OCI-LY1 (cell line): ENCODE data around the gene MN1.

Experiments
- EZH2 ChIP-seq: fragments of 200-600 bp; sonication (generic), shearing (Covaris generic); IDR thresholded peaks from 2 replicates; pipeline ENCODE4 v1.8.0; 2017; ENCODE audit warnings: borderline replicate concordance, mixed run types, mild to moderate bottlenecking, antibody characterized with exemption, low read length, moderate library complexity, mixed read lengths
- TF ChIP-seq, protein P1 (sequence below): fragments of 200-600 bp; sonication (generic), shearing (Covaris generic); IDR thresholded peaks from 2 replicates; pipeline ENCODE4 v1.5.1; 2017; ENCODE audit warnings: mild to moderate bottlenecking, antibody characterized with exemption, low read length, moderate library complexity, mixed read lengths

DNA sequence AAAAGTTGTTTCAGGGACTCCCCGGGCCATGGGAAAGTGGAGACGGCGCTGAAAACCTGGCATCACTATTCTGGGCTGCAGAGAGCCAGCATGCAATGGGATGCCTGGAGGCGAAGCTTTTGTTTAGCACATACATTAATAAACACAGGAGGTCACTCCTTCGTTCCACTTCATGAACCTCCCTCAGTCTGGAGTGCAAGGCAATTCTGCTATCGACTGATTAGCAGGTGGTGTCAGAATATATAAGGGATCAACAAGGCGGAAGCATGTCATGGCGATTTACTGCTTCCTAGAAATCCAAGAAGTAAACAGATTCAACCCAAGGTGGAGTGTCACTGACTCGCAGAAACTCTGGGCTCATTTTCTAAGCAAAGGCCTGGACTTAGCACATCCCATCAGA is 45.4 kb upstream of the MN1 start:
- TF ChIP-seq, protein P1, sequence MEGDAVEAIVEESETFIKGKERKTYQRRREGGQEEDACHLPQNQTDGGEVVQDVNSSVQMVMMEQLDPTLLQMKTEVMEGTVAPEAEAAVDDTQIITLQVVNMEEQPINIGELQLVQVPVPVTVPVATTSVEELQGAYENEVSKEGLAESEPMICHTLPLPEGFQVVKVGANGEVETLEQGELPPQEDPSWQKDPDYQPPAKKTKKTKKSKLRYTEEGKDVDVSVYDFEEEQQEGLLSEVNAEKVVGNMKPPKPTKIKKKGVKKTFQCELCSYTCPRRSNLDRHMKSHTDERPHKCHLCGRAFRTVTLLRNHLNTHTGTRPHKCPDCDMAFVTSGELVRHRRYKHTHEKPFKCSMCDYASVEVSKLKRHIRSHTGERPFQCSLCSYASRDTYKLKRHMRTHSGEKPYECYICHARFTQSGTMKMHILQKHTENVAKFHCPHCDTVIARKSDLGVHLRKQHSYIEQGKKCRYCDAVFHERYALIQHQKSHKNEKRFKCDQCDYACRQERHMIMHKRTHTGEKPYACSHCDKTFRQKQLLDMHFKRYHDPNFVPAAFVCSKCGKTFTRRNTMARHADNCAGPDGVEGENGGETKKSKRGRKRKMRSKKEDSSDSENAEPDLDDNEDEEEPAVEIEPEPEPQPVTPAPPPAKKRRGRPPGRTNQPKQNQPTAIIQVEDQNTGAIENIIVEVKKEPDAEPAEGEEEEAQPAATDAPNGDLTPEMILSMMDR: no peak
- TF ChIP-seq EZH2: no peak
